HEK293 (cell line): ENCODE measurements around the gene ELAVL4.

Source experiments
- CTCF ChIA-PET: fragments of 350-600 bp; formaldehyde crosslinking; extraction: SDS; loops from one replicate; lab custom pipeline; 2021; ENCODE audit warnings: antibody characterized with exemption; lab: Yijun Ruan, JAX
- POLR2A ChIA-PET: fragments of 300-600 bp; formaldehyde crosslinking; extraction: SDS; loops from one replicate; lab custom pipeline; 2020; ENCODE audit warnings: antibody characterized with exemption, inconsistent platforms; lab: Yijun Ruan, JAX
- H3K27ac ChIP-seq: fragments of 200-500 bp; sonication (Bioruptor generic); 2 replicates; pipeline ENCODE4 v1.5.1; 2014; ENCODE audit warnings: low read depth, low read length, control low read depth, inconsistent platforms; ENCODE audit errors: extremely low read depth
- H3K36me3 ChIP-seq, 2 experiments: fragments of 200-500 bp in 1 of 2; sonication (Bioruptor generic) in 1 of 2; 1 replicate in 1 of 2; 2 replicates in 1 of 2; pipeline ENCODE4 v1.5.1; 2014 to 2017; ENCODE audit warnings: inconsistent platforms in 2 of 2, low read length in 2 of 2; ENCODE audit not compliant: control insufficient read depth in 2 of 2, insufficient read depth in 1 of 2
- H3K4me1 ChIP-seq: fragments of 200-500 bp; sonication (Bioruptor generic); 2 replicates; pipeline ENCODE4 v1.5.1; 2014; ENCODE audit warnings: mild to moderate bottlenecking, low read length, inconsistent platforms; ENCODE audit not compliant: control insufficient read depth, insufficient read depth
- H3K4me3 ChIP-seq: 2 replicates; pipeline ENCODE4 v1.5.1; 2011; ENCODE audit warnings: low read depth, mild to moderate bottlenecking, control low read depth, low read length, moderate library complexity
- H3K9me3 ChIP-seq: fragments of 200-500 bp; sonication (Bioruptor generic); 2 replicates; pipeline ENCODE4 v1.5.1; 2014; ENCODE audit warnings: low read depth, low read length, inconsistent platforms; ENCODE audit not compliant: control insufficient read depth, insufficient read depth
- CTCF ChIP-seq: fragments of 450-650 bp; formaldehyde crosslinking; IDR thresholded peaks from 2 replicates; pipeline ENCODE4 v1.5.1; 2016; ENCODE audit warnings: missing biosample characterization, missing genetic modification characterization
- HIC1 ChIP-seq: fragments of 450-650 bp; formaldehyde crosslinking; IDR thresholded peaks from 2 replicates; pipeline ENCODE4 v1.5.1; 2016; ENCODE audit warnings: missing biosample characterization, missing genetic modification characterization
- PRDM10 ChIP-seq: fragments of 450-650 bp; formaldehyde crosslinking; IDR thresholded peaks from 2 replicates; pipeline ENCODE4 v1.5.1; 2016; ENCODE audit warnings: missing biosample characterization, missing genetic modification characterization
- SP7 ChIP-seq: fragments of 450-650 bp; formaldehyde crosslinking; IDR thresholded peaks from 2 replicates; pipeline ENCODE4 v1.5.1; 2016; ENCODE audit warnings: missing biosample characterization, missing genetic modification characterization
- ZBTB49 ChIP-seq: fragments of 450-650 bp; formaldehyde crosslinking; IDR thresholded peaks from 2 replicates; pipeline ENCODE4 v1.5.1; 2016; ENCODE audit warnings: missing biosample characterization, missing genetic modification characterization, low read depth
- ZFP3 ChIP-seq: fragments of 450-650 bp; formaldehyde crosslinking; IDR thresholded peaks from 2 replicates; pipeline ENCODE4 v1.5.1; 2016; ENCODE audit warnings: low read depth, missing biosample characterization, missing genetic modification characterization
- ZNF2 ChIP-seq: fragments of 450-650 bp; formaldehyde crosslinking; IDR thresholded peaks from 2 replicates; pipeline ENCODE4 v1.5.1; 2016; ENCODE audit warnings: missing biosample characterization, missing genetic modification characterization
- ZNF248 ChIP-seq: fragments of 450-650 bp; formaldehyde crosslinking; IDR thresholded peaks from 2 replicates; pipeline ENCODE4 v1.5.1; 2017; ENCODE audit warnings: missing biosample characterization, missing genetic modification characterization
- ZNF362 ChIP-seq: fragments of 450-650 bp; formaldehyde crosslinking; IDR thresholded peaks from 2 replicates; pipeline ENCODE4 v1.5.1; 2016; ENCODE audit warnings: missing biosample characterization, missing genetic modification characterization
- ZNF449 ChIP-seq: fragments of 450-650 bp; formaldehyde crosslinking; IDR thresholded peaks from 2 replicates; pipeline ENCODE4 v1.5.1; 2017; ENCODE audit warnings: missing biosample characterization, mild to moderate bottlenecking, missing genetic modification characterization, moderate library complexity
- ZNF529 ChIP-seq: fragments of 450-650 bp; formaldehyde crosslinking; IDR thresholded peaks from 2 replicates; pipeline ENCODE4 v1.5.1; 2017; ENCODE audit warnings: missing genetic modification characterization, missing biosample characterization; ENCODE audit not compliant: insufficient replicate concordance
- ZNF626 ChIP-seq: fragments of 450-650 bp; sonication (Bioruptor Pico); formaldehyde crosslinking; IDR thresholded peaks from 2 replicates; pipeline ENCODE4 v1.5.1; 2018; ENCODE audit warnings: missing biosample characterization, missing genetic modification characterization, inconsistent platforms
- ZNF677 ChIP-seq: fragments of 450-650 bp; IDR thresholded peaks from 2 replicates; pipeline ENCODE4 v1.5.0; 2018; ENCODE audit warnings: missing biosample characterization, mild to moderate bottlenecking, missing genetic modification characterization, moderate library complexity
- ZNF777 ChIP-seq: fragments of 450-650 bp; formaldehyde crosslinking; IDR thresholded peaks from 2 replicates; pipeline ENCODE4 v1.5.1; 2017; ENCODE audit warnings: missing biosample characterization, missing genetic modification characterization, borderline replicate concordance

The ELAVL4 gene

GRCh38 chr1:50106095-50106761 is 2.5 kb upstream of the ELAVL4 start (continued):
- TF ChIP-seq ZNF362 (tag by site-specific recombination) (no peak), SP7 (tag by site-specific recombination) (no peak)

- Histone ChIP-seq H3K9me3 (no peaks in the 10 kb centered on the region), H3K4me1 (0 out of 2 replicates have a peak, but pooled peaks cover 3% of the 10 kb centered on the region)
Observed at GRCh38 chr1:50109116-50109515, 396 bp downstream of the ELAVL4 start.

GRCh38 chr1:50109647-50110075 is 941 bp downstream of the ELAVL4 start:
- Histone ChIP-seq H3K4me3 (no peak overlapping the region), H3K9me3 (no peaks in the 10 kb centered on the region), H3K36me3 (no peaks in the 10 kb centered on the region), H3K27ac (no peak overlapping the region), H3K4me1 (0 out of 2 replicates have a peak, but pooled peaks cover 3% of the 10 kb centered on the region)
- ChIA-PET POLR2A (no interaction called here), CTCF (no interaction called here)
- TF ChIP-seq ZNF2 = no peak
- no peak for TF ChIP-seq ZNF677
- no peak for TF ChIP-seq ZNF626
- TF ChIP-seq ZNF449 (tag by site-specific recombination) = no peak
- no peak for TF ChIP-seq ZNF777 (tag by site-specific recombination)
- TF ChIP-seq PRDM10 (tag by site-specific recombination) = no peak
- no peak for TF ChIP-seq ZFP3
- TF ChIP-seq ZNF248 (tag by site-specific recombination) = no peak
- TF ChIP-seq ZBTB49 (tag by site-specific recombination) = no peak

More at GRCh38 chr1:50109116-50109515, 396 bp downstream of the ELAVL4 start:
- TF ChIP-seq HIC1 (tag by site-specific recombination) (no peak), ZNF529 (no peak), CTCF (no peak)
- TF ChIP-seq, all 188 proteins: peak for 0
- no peak overlapping the region for H3K4me3 ChIP-seq
- ChIA-PET POLR2A (no interaction called here), CTCF (no interaction called here)
- no peak overlapping the region for H3K27ac ChIP-seq
- H3K36me3 ChIP-seq = no peaks in the 10 kb centered on the region
